HEK293T (cell line): Measurements from ENCODE around the gene FCSK.

Experiments
- ARNT ChIP-seq: fragments of 450-650 bp; IDR thresholded peaks from 2 replicates; pipeline ENCODE4 v1.6.1; 2017; ENCODE audit warnings: mild to moderate bottlenecking
- BHLHE40 ChIP-seq: fragments of 450-650 bp; IDR thresholded peaks from 2 replicates; pipeline ENCODE4 v1.6.1; 2016; ENCODE audit warnings: mild to moderate bottlenecking, moderate library complexity, borderline replicate concordance
- CTBP1 ChIP-seq: fragments of 450-650 bp; IDR thresholded peaks from 2 replicates; pipeline ENCODE4 v1.6.1; 2016; ENCODE audit warnings: borderline replicate concordance
- FOXA1 ChIP-seq: fragments of 450-650 bp; IDR thresholded peaks from 2 replicates; pipeline ENCODE4 v1.6.1; 2016; ENCODE audit warnings: mild to moderate bottlenecking
- FOXM1 ChIP-seq: fragments of 450-650 bp; IDR thresholded peaks from 2 replicates; pipeline ENCODE4 v1.6.1; 2017; ENCODE audit warnings: mild to moderate bottlenecking, borderline replicate concordance
- HDGF ChIP-seq: fragments of 450-650 bp; IDR thresholded peaks from 2 replicates; pipeline ENCODE4 v1.6.1; 2017; ENCODE audit warnings: antibody characterized with exemption, borderline replicate concordance
- LEF1 ChIP-seq: fragments of 450-650 bp; IDR thresholded peaks from 2 replicates; pipeline ENCODE4 v1.6.1; 2017; ENCODE audit warnings: mild to moderate bottlenecking, borderline replicate concordance
- NFRKB ChIP-seq: fragments of 450-650 bp; IDR thresholded peaks from 2 replicates; pipeline ENCODE4 v1.6.1; 2016; ENCODE audit warnings: mild to moderate bottlenecking, moderate library complexity
- SP1 ChIP-seq: fragments of 450-650 bp; IDR thresholded peaks from 2 replicates; pipeline ENCODE4 v1.6.1; 2017
- SUZ12 ChIP-seq: fragments of 450-650 bp; IDR thresholded peaks from 2 replicates; pipeline ENCODE4 v1.6.1; 2016; ENCODE audit warnings: mild to moderate bottlenecking
- TARDBP ChIP-seq: fragments of 450-650 bp; IDR thresholded peaks from 2 replicates; pipeline ENCODE4 v1.6.1; 2016
- TF ChIP-seq, protein P1 (sequence below): fragments of 450-650 bp; IDR thresholded peaks from 2 replicates; pipeline ENCODE4 v1.6.1; 2016

DNA sequence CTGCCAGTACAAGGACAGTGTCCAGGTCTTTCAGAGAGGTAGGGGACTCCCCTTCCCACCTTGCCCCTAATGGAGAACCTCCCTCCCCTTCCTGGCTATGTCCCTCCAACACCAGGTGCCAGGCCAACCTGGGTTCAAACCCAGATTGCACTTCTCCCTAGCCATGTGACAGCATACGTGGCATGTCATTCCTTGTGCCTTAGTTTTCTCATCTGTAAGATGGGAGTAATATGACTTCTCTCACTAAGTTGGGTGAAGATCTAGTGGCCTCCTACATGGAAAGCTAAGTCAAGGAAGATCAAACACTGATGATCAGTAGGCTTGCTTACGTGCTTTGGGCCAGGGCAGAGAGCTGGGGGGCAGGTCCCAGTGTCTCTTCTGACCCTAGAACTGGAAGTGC lies 8.8 kb downstream of the FCSK start:
- TF ChIP-seq SUZ12 (no peak), FOXM1 (no peak), NFRKB (no peak), SP1 (no peak), HDGF (no peak), LEF1 (no peak), BHLHE40 (no peak), ARNT (no peak), FOXA1 (no peak), CTBP1 (no peak), TARDBP (no peak)
- TF ChIP-seq, protein P1, sequence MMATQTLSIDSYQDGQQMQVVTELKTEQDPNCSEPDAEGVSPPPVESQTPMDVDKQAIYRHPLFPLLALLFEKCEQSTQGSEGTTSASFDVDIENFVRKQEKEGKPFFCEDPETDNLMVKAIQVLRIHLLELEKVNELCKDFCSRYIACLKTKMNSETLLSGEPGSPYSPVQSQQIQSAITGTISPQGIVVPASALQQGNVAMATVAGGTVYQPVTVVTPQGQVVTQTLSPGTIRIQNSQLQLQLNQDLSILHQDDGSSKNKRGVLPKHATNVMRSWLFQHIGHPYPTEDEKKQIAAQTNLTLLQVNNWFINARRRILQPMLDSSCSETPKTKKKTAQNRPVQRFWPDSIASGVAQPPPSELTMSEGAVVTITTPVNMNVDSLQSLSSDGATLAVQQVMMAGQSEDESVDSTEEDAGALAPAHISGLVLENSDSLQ, result no peak
